Measurements from ENCODE around the gene CPD. TPM values are rescaled to one million over a fixed set of nuclear protein-coding genes. Genes with fewer than 3 reads are reported as not detected.

Gene CPD
- total RNA-seq, 1 donor, result 141 TPM

- H3K27me3 ChIP-seq (ENCODE audit: insufficient read depth, low read length), result no peaks in the 10 kb centered on the region
- H3K4me1 ChIP-seq (ENCODE audit: insufficient read depth, low read length), result peaks cover 5% of the 10 kb centered on the region
- H3K9me3 ChIP-seq (ENCODE audit: low read depth, low read length), result no peaks in the 10 kb centered on the region
- H3K4me3 ChIP-seq (ENCODE audit: low read length), result no peak overlapping the region
Observed at GRCh38 chr17:30517786-30518185, 139.1 kb downstream of the CPD start.

- H3K27me3 ChIP-seq (ENCODE audit: insufficient read depth, low read length), result no peaks in the 10 kb centered on the region
- H3K9me3 ChIP-seq (ENCODE audit: low read depth, low read length), result no peaks in the 10 kb centered on the region
- H3K4me3 ChIP-seq (ENCODE audit: low read length), result no peak overlapping the region
- H3K4me1 ChIP-seq (ENCODE audit: insufficient read depth, low read length), result peaks cover 5% of the 10 kb centered on the region
Observed at GRCh38 chr17:30519166-30519565, 140.4 kb downstream of the CPD start.

Other genes starting within 250 kb of the CPD start
- gene SLC6A4, start 143.2 kb upstream of the CPD start, total RNA-seq, result 1.4 TPM
- 29.0 TPM for gene BLMH, start 87.0 kb upstream of the CPD start, total RNA-seq
- gene TMIGD1, start 44.9 kb upstream of the CPD start, total RNA-seq, result not detected
- gene GOSR1, start 98.5 kb downstream of the CPD start, total RNA-seq, result 56.3 TPM